COLO668 (cell line): Measurements from ENCODE around the gene SLC39A9.
"Not testable (repeated sequence)": the region's sequence is repeated elsewhere in the genome, so short reads cannot be mapped to it uniquely, and the experiment has no call there.

Experiments used
- DNase-seq: peaks from one replicate; lab custom pipeline; 2025; ENCODE audit not compliant: unreplicated experiment; lab: John Stamatoyannopoulos, UW

Gene SLC39A9

GRCh38 chr14:69498286-69498685 lies 99.8 kb downstream of the SLC39A9 start:
- not testable (repeated sequence) for DNase-seq

DNA sequence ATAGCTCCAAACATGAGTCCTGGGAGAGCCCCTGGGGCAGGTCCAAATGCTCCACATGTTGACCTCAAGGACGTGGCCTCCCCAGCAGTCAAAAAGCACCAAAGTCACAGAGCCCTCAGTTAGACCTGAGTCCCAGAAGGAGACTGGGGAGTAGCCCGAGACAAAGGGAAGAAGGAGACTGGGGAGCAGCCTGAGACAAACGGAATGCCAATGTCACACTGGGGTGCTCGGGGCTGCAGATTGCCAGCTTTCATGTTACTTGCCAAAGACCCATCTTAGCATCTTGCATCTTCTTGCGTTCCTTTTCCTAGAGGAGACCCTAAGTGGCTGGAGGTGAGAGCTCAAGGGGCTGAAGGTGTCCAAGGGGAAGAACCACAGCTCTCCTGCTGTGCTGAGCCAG lies 100.9 kb downstream of the SLC39A9 start:
- no peak for DNase-seq

- DNase-seq, result no peak
These were observed 101.6 kb downstream of the SLC39A9 start for GRCh38 chr14:69500096-69500495.

DNA sequence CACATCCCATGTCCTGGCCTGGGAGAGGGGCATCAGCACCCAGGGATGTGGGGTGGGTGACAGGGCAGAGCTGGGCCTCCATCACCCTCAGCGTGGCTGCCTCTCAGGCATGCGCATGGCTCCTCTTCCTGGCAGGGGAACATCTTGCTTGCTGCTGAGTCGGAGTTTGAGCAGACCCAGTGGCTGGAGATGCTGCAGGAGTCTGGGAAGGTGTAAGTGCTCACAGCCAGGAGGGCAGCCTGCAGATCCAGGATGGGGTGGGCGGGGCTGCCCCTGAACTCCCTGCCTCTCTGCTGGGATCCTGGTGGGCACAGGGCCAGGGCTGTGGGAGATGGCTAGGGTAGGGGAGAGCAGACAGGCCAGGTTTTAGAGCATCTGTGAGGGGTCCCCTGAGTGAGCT lies 102.2 kb downstream of the SLC39A9 start:
- no peak for DNase-seq

DNA sequence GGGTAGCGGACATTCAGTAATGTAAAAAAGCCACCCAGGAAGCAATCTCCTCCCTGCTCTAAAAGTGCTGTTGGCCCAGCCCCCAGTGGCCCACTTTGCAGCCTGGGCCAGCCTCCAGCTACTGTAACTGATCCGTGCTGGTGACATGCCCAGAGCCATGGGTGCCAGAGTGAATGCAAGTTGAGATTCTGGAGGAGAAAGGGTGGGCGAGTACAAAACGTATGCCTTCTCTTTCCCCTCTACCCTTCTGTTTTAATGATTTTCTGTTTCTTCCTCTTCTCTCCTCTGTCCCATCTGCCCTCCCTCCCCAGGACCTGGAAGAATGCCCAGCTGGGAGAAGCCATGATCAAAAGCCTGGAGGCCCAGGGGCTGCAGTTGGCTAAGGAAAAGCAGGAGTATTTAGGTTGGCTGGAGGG lies 102.9 kb downstream of the SLC39A9 start:
- no peak for DNase-seq

DNA sequence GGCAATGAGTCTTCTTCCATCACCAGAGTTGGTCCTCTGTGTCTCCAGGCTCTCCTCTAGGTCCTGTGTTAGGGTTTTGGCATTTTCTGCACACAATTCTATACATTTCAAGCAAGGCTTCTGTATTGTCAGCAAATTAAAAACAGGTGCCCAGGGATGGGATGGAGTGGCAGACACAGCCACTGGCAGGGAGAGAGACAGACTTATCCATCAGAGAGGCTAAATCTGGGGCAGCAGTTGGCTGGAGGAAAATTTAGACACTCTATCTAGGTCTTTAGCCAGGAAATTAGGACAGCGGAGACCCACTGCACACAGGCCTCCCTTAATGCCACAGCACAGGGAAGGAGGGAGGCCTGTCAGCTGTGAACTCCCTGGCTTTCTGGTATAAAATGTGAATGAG lies 106.3 kb downstream of the SLC39A9 start:
- no peak for DNase-seq

GRCh38 chr14:69505338-69506240 lies 107.1 kb downstream of the SLC39A9 start:
- DNase-seq, result no peak

DNA sequence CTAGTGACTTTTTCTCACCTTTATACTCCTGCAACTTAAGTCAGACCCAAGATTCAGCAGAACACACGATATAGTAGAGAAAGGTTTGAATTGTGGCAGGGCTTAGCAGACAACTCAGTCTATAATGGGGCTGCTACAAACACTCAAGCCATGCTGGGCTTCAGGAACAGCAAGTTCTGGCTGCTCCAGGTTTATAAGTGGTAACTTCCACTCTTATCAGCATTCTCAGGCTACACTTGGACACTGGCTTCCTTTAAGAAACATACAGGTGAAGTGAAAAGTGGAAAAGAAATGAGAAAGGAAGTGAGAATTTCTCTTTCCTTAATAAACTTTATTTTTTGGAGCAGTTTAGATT lies 107.7 kb downstream of the SLC39A9 start:
- DNase-seq, result no peak
